Astrocyte (in vitro differentiated cells and primary cell): ENCODE results near the gene HS3ST3A1. TPM values are rescaled to one million over a fixed set of nuclear protein-coding genes. Genes with fewer than 3 reads are reported as not detected.

ENCODE experiments used
- DNase-seq: peaks from one replicate; pipeline ENCODE4 v3.0.0-alpha.2; 2010; ENCODE audit warnings: low read depth
- FAIRE-seq: peaks from 2 replicates; lab custom pipeline; 2011; peaks lifted over from hg19 to GRCh38; lab: Jason Lieb, UNC
- H2AFZ ChIP-seq: 2 replicates; pipeline ENCODE4 v1.6.0; 2012; ENCODE audit warnings: low read depth, low read length, inconsistent platforms
- H3K27ac ChIP-seq: 2 replicates; pipeline ENCODE4 v1.5.1; 2011; ENCODE audit warnings: low read depth, low read length, inconsistent platforms
- H3K27me3 ChIP-seq: 2 replicates; pipeline ENCODE4 v1.6.0; 2011; ENCODE audit warnings: low read length, inconsistent platforms; ENCODE audit not compliant: insufficient read depth
- H3K36me3 ChIP-seq: 2 replicates; pipeline ENCODE4 v1.5.1; 2011; ENCODE audit warnings: low read length, inconsistent platforms; ENCODE audit not compliant: insufficient read depth
- H3K4me1 ChIP-seq: 2 replicates; pipeline ENCODE4 v1.5.1; 2011; ENCODE audit warnings: low read length, inconsistent platforms; ENCODE audit not compliant: insufficient read depth
- H3K4me2 ChIP-seq: 2 replicates; pipeline ENCODE4 v1.6.0; 2012; ENCODE audit warnings: low read length, inconsistent platforms
- H3K4me3 ChIP-seq: 2 replicates; pipeline ENCODE4 v1.5.1; 2011; ENCODE audit warnings: low read depth, mild to moderate bottlenecking, low read length, inconsistent platforms; ENCODE audit not compliant: insufficient read depth
- H3K79me2 ChIP-seq: 2 replicates; pipeline ENCODE4 v1.6.0; 2012; ENCODE audit warnings: mild to moderate bottlenecking, low read length, inconsistent platforms; ENCODE audit not compliant: insufficient read depth
- H3K9ac ChIP-seq: 2 replicates; pipeline ENCODE4 v1.6.0; 2012; ENCODE audit warnings: mild to moderate bottlenecking, low read length, inconsistent platforms
- H3K9me3 ChIP-seq: 2 replicates; pipeline ENCODE4 v1.5.1; 2012; ENCODE audit warnings: low read depth, mild to moderate bottlenecking, low read length, inconsistent platforms; ENCODE audit not compliant: insufficient read depth
- H4K20me1 ChIP-seq: 2 replicates; pipeline ENCODE4 v1.6.0; 2012; ENCODE audit warnings: low read length, inconsistent platforms; ENCODE audit not compliant: insufficient read depth
- H3K27ac Mint-ChIP-seq: one replicate; pipeline ENCODE4 v1.8.0; 2021; ENCODE audit warnings: mild to moderate bottlenecking, mixed read lengths; ENCODE audit not compliant: unreplicated experiment
- H3K27me3 Mint-ChIP-seq: one replicate; pipeline ENCODE4 v1.8.0; 2021; ENCODE audit warnings: low read depth, mixed read lengths; ENCODE audit not compliant: unreplicated experiment
- H3K36me3 Mint-ChIP-seq: one replicate; pipeline ENCODE4 v1.8.0; 2021; ENCODE audit warnings: low read depth, mixed read lengths; ENCODE audit not compliant: unreplicated experiment
- H3K4me1 Mint-ChIP-seq: one replicate; pipeline ENCODE4 v1.8.0; 2021; ENCODE audit warnings: low read depth, mixed read lengths; ENCODE audit not compliant: unreplicated experiment
- H3K4me3 Mint-ChIP-seq: one replicate; pipeline ENCODE4 v1.8.0; 2021; ENCODE audit warnings: mild to moderate bottlenecking, moderate library complexity, mixed read lengths; ENCODE audit not compliant: unreplicated experiment
- H3K9me3 Mint-ChIP-seq: one replicate; pipeline ENCODE4 v1.8.0; 2021; ENCODE audit warnings: mild to moderate bottlenecking, mixed read lengths; ENCODE audit not compliant: unreplicated experiment
- CTCF ChIP-seq: IDR thresholded peaks from 2 replicates; pipeline ENCODE4 v1.5.1; 2011; ENCODE audit warnings: low read depth, mild to moderate bottlenecking, inconsistent platforms, low read length, moderate library complexity; ENCODE audit not compliant: insufficient read depth
- EZH2 ChIP-seq: IDR thresholded peaks from 2 replicates; pipeline ENCODE4 v1.6.1; 2012; ENCODE audit warnings: mild to moderate bottlenecking, low read length, inconsistent platforms; ENCODE audit not compliant: insufficient read depth
- total RNA-seq: library from RNA; stranded (reverse); gene quantifications from 2 replicates; pipeline ENCODE4 v1.2.1, GENCODE V29; 2021

The HS3ST3A1 gene
- total RNA-seq, 1 donor from 2014 or later: 7.6 TPM

GRCh38 chr17:13546851-13547250 is 54.9 kb downstream of the HS3ST3A1 start:
- peaks cover 29% of the 10 kb centered on the region for H3K36me3 Mint-ChIP-seq
- DNase-seq: no peak
- Histone ChIP-seq H3K27me3 (no peaks in the 10 kb centered on the region), H4K20me1 (no peaks in the 10 kb centered on the region), H3K4me2 (no peak overlapping the region), H3K27ac (no peak overlapping the region), H3K4me1 (peaks cover 34% of the 10 kb centered on the region), H3K4me3 (no peak overlapping the region), H2AFZ (no peak overlapping the region), H3K9ac (no peak overlapping the region), H3K79me2 (peaks cover 61% of the 10 kb centered on the region), H3K36me3 (no peaks in the 10 kb centered on the region), H3K9me3 (no peaks in the 10 kb centered on the region)
- no peak for FAIRE-seq
- peaks cover 13% of the 10 kb centered on the region for H3K9me3 Mint-ChIP-seq
- TF ChIP-seq CTCF: no peak
- no peak for TF ChIP-seq EZH2
- no peak overlapping the region for H3K27ac Mint-ChIP-seq
- peaks cover 39% of the 10 kb centered on the region for H3K4me1 Mint-ChIP-seq
- no peak overlapping the region for H3K4me3 Mint-ChIP-seq
- no peaks in the 10 kb centered on the region for H3K27me3 Mint-ChIP-seq

- Mint-ChIP-seq H3K36me3 (peaks cover 27% of the 10 kb centered on the region), H3K27ac (no peak overlapping the region), H3K27me3 (no peaks in the 10 kb centered on the region), H3K4me1 (peaks cover 46% of the 10 kb centered on the region), H3K9me3 (peaks cover 13% of the 10 kb centered on the region), H3K4me3 (no peak overlapping the region)
- Histone ChIP-seq H3K4me3 (no peak overlapping the region), H3K4me2 (no peak overlapping the region), H3K27ac (peak overlapping the region; percentile 3), H4K20me1 (no peaks in the 10 kb centered on the region), H3K36me3 (no peaks in the 10 kb centered on the region), H3K27me3 (no peaks in the 10 kb centered on the region), H2AFZ (no peak overlapping the region), H3K9me3 (no peaks in the 10 kb centered on the region), H3K79me2 (peaks cover 57% of the 10 kb centered on the region), H3K4me1 (peaks cover 41% of the 10 kb centered on the region), H3K9ac (no peak overlapping the region)
- TF ChIP-seq CTCF (no peak), EZH2 (no peak)
- FAIRE-seq (no peak), DNase-seq (no peak)
These were observed 55.8 kb downstream of the HS3ST3A1 start for GRCh38 chr17:13545941-13546340.

- H3K4me3 Mint-ChIP-seq: no peak overlapping the region
- peaks cover 52% of the 10 kb centered on the region for H3K79me2 ChIP-seq
- H4K20me1 ChIP-seq: no peaks in the 10 kb centered on the region
- no peaks in the 10 kb centered on the region for H3K27me3 Mint-ChIP-seq
- H3K27ac Mint-ChIP-seq: peak overlapping the region; percentile 93
- DNase-seq: no peak
- H3K27me3 ChIP-seq: no peaks in the 10 kb centered on the region
- peaks cover 21% of the 10 kb centered on the region for H3K36me3 Mint-ChIP-seq
- no peaks in the 10 kb centered on the region for H3K36me3 ChIP-seq
- TF ChIP-seq CTCF (no peak), EZH2 (no peak)
- H3K4me2 ChIP-seq: peak overlapping the region; percentile 47
- peaks cover 48% of the 10 kb centered on the region for H3K4me1 ChIP-seq
- H3K4me3 ChIP-seq: no peak overlapping the region
- peak overlapping the region; percentile 89 for H3K27ac ChIP-seq
- H2AFZ ChIP-seq: no peak overlapping the region
- peaks cover 54% of the 10 kb centered on the region for H3K4me1 Mint-ChIP-seq
- no peaks in the 10 kb centered on the region for H3K9me3 ChIP-seq
- FAIRE-seq: no peak
- H3K9me3 Mint-ChIP-seq: peaks cover 9% of the 10 kb centered on the region
- H3K9ac ChIP-seq: peak overlapping the region; percentile 41
These were observed 57.0 kb downstream of the HS3ST3A1 start for GRCh38 chr17:13544765-13545164.
